Spleen (tissue), 11 donors: ENCODE data around the gene RAPGEF4. TPM values are rescaled to one million over a fixed set of nuclear protein-coding genes. Genes with fewer than 3 reads are reported as not detected.

Experiments used
- DNase-seq: peaks from one replicate; pipeline ENCODE4 v3.0.0-alpha.2; 2020
- H3K27ac ChIP-seq, 8 donors: fragments of 200-600 bp; sonication (generic) in 7 of 8; 1 replicate in 4 of 8; 2 replicates in 4 of 8; pipeline versions ENCODE4 v1.5.0 to v1.8.0; 2016 to 2021; ENCODE audit warnings: inconsistent platforms in 4 of 8, mild to moderate bottlenecking in 4 of 8, moderate library complexity in 1 of 8
- H3K27me3 ChIP-seq, 7 donors: fragments of 200-600 bp; sonication (generic) in 6 of 7; replicated peaks in 1 of 7; 1 replicate in 4 of 7; 2 replicates in 3 of 7; pipeline versions ENCODE4 v1.5.0 to v1.8.0; 2016 to 2021; ENCODE audit warnings: inconsistent platforms in 3 of 7, mild to moderate bottlenecking in 1 of 7
- H3K36me3 ChIP-seq, 6 donors: fragments of 200-600 bp; sonication (generic) in 5 of 6; 1 replicate in 4 of 6; 2 replicates in 2 of 6; pipeline versions ENCODE4 v1.5.0 to v1.8.0; 2016 to 2021; ENCODE audit warnings: inconsistent platforms in 2 of 6
- H3K4me1 ChIP-seq, 6 donors: fragments of 200-600 bp; sonication (generic) in 5 of 6; 1 replicate in 3 of 6; 2 replicates in 3 of 6; pipeline versions ENCODE4 v1.5.0 to v1.8.0; 2016 to 2021; ENCODE audit warnings: inconsistent platforms in 3 of 6
- H3K4me3 ChIP-seq, 8 donors: fragments of 200-600 bp; sonication (generic) in 7 of 8; 1 replicate in 4 of 8; 2 replicates in 4 of 8; pipeline versions ENCODE4 v1.5.0 to v1.8.0; 2016 to 2021; ENCODE audit warnings: inconsistent platforms in 4 of 8, mild to moderate bottlenecking in 4 of 8, moderate library complexity in 2 of 8
- H3K9me3 ChIP-seq, 8 donors: fragments of 200-600 bp; sonication (generic) in 7 of 8; 1 replicate in 4 of 8; 2 replicates in 4 of 8; pipeline versions ENCODE4 v1.5.0 to v1.8.0; 2016 to 2021; ENCODE audit warnings: inconsistent platforms in 4 of 8
- CTCF ChIP-seq, 11 experiments: fragments of 200-600 bp in 7 of 11; fragments of 450-650 bp in 4 of 11; sonication (generic) in 4 of 11; IDR thresholded peaks in 8 of 11; conservative IDR thresholded peaks in 3 of 11; 1 replicate in 7 of 11; 2 replicates in 4 of 11; pipeline versions ENCODE4 v1.4.0 to v1.8.0; 2016 to 2021; ENCODE audit warnings: antibody characterized with exemption in 11 of 11, inconsistent platforms in 4 of 11, mild to moderate bottlenecking in 1 of 11
- POLR2A ChIP-seq, 3 donors: fragments of 450-650 bp; IDR thresholded peaks; one replicate each; pipeline ENCODE4 v1.5.1; 2017; ENCODE audit warnings: antibody characterized with exemption in 3 of 3, mild to moderate bottlenecking in 1 of 3
- POLR2AphosphoS5 ChIP-seq, 3 donors: sonication (generic); formaldehyde crosslinking; IDR thresholded peaks; one replicate each; pipeline ENCODE4 v1.5.1; 2017; ENCODE audit warnings: antibody characterized with exemption in 3 of 3
- WGBS, 5 donors: extraction: QIAGEN DNeasy Blood & Tissue Kit in 3 of 5; methylation state at CpG; one replicate each; pipeline versions ENCODE4 v1.1.5 to v1.1.7; 2013 to 2018; 5-methylcytosine and 5-hydroxymethylcytosine counted together
- intact Hi-C: fragments of 100-400 bp; cut with DNase I; formaldehyde crosslinking; loops from one replicate; pipeline ENCODE4 v1.15.0; 2023; ENCODE audit warnings: low total_unique reads
- polyA plus RNA-seq, 3 donors: library from polyadenylated mRNA; stranded (reverse); fragments of 200-250 nt; gene quantifications; one replicate each; pipeline ENCODE4 v1.2.1, GENCODE V29; 2013
- total RNA-seq, 7 donors: library from RNA; depleted of rRNA in 3 of 7; stranded (reverse); fragments of >200 nt in 3 of 7; fragmentation: NEBNext Ultra II Directional in 4 of 7; extraction: Animal tissue kit (Norgen Biotek cat#: 25700) in 4 of 7; gene quantifications; one replicate each; pipeline versions ENCODE4 v1.1.0 to v1.2.1, GENCODE V29; 2016 to 2021
- donor health status: healthy with polysubstance abuse.
- donor health status: DM: no; HTN: no; CAD: no; lungs with moderate emphysema.
- donor health status: DM: no; HTN: no; CAD: no.
- donor health status: Bipolar disorder and iron deficiency.
- donor health status: healthy.
- donor health status: DM: no; HTN: no; CAD: no.
- donor health status: DM: yes; HTN: yes; CAD: no.

Gene RAPGEF4
- total and polyA plus RNA-seq, 10 donors: 0.52 to 11.0 (median 1.9) TPM

GRCh38 chr2:172726172-172726735, 9.4 kb upstream of the RAPGEF4 start:
- no peak for DNase-seq
- H3K27me3 ChIP-seq: peaks cover 0 to 9% (median 0%) of the 10 kb centered on the region in 7 donors
- no peak overlapping the region for H3K27ac ChIP-seq
- no peaks in the 10 kb centered on the region for H3K36me3 ChIP-seq
- H3K4me1 ChIP-seq: no peaks in the 10 kb centered on the region
- 40 to 69% (median 59%) methylated on average over 8 of the region's 8 CpGs for WGBS, 5 donors
- no peaks in the 10 kb centered on the region for H3K9me3 ChIP-seq
- intact Hi-C loops: no loop called here
- TF ChIP-seq CTCF (IDR thresholded peaks at IDR 0.05 in 8 of 11, conservative IDR thresholded peaks at IDR 0.05 in 3 of 11) (no peak), POLR2AphosphoS5 (IDR thresholded peaks at IDR 0.05) (no peak), POLR2A (IDR thresholded peaks at IDR 0.05) (no peak)
- no peak overlapping the region for H3K4me3 ChIP-seq

- intact Hi-C loops: no loop called here
- WGBS, 5 donors: 84 to 94% (median 88%) methylated on average over 2 of the region's 2 CpGs
- peaks cover 0 to 32% (median 10%) of the 10 kb centered on the region in 7 donors for H3K27me3 ChIP-seq
- no peak for DNase-seq
- H3K9me3 ChIP-seq: no peaks in the 10 kb centered on the region
- H3K4me3 ChIP-seq: no peak overlapping the region
- no peaks in the 10 kb centered on the region for H3K36me3 ChIP-seq
- H3K4me1 ChIP-seq: peaks cover 0 to 5% (median 2%) of the 10 kb centered on the region in 6 donors
- H3K27ac ChIP-seq: no peak overlapping the region
- TF ChIP-seq POLR2A (IDR thresholded peaks at IDR 0.05) (no peak), CTCF (IDR thresholded peaks at IDR 0.05 in 8 of 11, conservative IDR thresholded peaks at IDR 0.05 in 3 of 11) (no peak), POLR2AphosphoS5 (IDR thresholded peaks at IDR 0.05) (no peak)
Observed at GRCh38 chr2:172730411-172730810, 5.2 kb upstream of the RAPGEF4 start.

- H3K9me3 ChIP-seq: no peaks in the 10 kb centered on the region
- DNase-seq: no peak
- peaks cover 0 to 64% (median 39%) of the 10 kb centered on the region in 7 donors for H3K27me3 ChIP-seq
- 45 to 53% (median 46%) methylated on average over 22 to 24 of the region's 24 CpGs for WGBS, 5 donors
- peak overlapping the region in 7 of 8 donors; percentile 15 to 67 (median 39) for H3K4me3 ChIP-seq
- no peaks in the 10 kb centered on the region for H3K36me3 ChIP-seq
- peaks cover 5 to 18% (median 12%) of the 10 kb centered on the region in 6 donors for H3K4me1 ChIP-seq
- no peak overlapping the region for H3K27ac ChIP-seq
- no peak for TF ChIP-seq CTCF (IDR thresholded peaks at IDR 0.05 in 8 of 11, conservative IDR thresholded peaks at IDR 0.05 in 3 of 11)
- no peak for TF ChIP-seq POLR2A (IDR thresholded peaks at IDR 0.05)
- no peak for TF ChIP-seq POLR2AphosphoS5 (IDR thresholded peaks at IDR 0.05)
- intact Hi-C loops: no loop called here
Observed at GRCh38 chr2:172734711-172735581, 699 bp upstream of the RAPGEF4 start.
